HG02970 (cell line): ENCODE results near the gene GNAZ.
A peak's percentile ranks its signal among the peaks of the same experiment; 100 is the strongest.
"Not testable (repeated sequence)": the region's sequence is repeated elsewhere in the genome, so short reads cannot be mapped to it uniquely, and the experiment has no call there.

ENCODE experiments used
- ATAC-seq: cut with Tn5 transposase; IDR thresholded peaks from one replicate; pipeline ENCODE4 v1.9.1; 2021; ENCODE audit warnings: mild to moderate bottlenecking, moderate library complexity, moderate number of reproducible peaks; ENCODE audit not compliant: unreplicated experiment, low FRiP score

Gene GNAZ

DNA sequence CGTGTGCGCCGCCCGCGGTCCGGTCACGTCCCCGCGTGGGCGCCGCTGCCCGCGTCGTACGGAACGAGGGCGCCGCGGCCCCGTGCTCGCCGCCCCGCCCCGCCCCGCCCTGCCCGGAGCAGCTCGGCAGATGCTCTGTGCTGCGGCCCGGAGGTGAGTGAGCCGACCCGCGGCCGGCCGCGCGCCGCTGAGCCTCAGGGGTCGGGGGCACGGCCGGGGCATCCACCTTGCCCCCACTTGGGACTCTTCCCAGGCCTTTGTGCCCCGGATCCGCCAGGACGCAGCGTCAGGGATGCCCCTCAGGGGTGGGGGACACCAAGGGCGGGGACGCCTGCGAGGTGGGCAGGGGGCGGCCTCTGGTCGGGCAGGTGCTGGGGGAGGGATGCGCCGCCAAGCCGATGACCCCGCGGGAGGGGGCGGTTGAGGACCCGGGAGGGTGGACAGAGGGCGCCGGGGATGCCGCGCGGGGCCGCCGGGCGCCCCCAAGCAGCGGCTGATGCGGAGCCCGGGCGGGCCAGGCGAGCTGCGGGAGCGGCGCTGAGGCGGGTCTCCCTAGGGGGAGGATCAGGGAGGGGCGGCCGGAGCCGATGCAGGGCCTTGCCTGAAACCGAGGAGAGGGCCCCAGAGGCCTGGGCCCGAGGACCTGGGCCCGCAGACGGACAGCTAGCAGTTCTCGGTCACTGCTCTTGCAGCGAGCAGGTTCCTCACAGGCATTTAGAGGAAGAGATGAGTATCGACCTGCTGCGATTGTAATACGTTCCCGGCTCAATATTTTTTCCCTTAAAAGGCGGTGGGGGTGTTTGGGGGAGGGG lies at the start of gene GNAZ:
Gene GNAZ, plus strand, starts transcription at position 102 of the 812 bp plus-strand sequence. CDS start 25,177 bp downstream, outside the sequence.
- ATAC-seq: peak; percentile 10

DNA sequence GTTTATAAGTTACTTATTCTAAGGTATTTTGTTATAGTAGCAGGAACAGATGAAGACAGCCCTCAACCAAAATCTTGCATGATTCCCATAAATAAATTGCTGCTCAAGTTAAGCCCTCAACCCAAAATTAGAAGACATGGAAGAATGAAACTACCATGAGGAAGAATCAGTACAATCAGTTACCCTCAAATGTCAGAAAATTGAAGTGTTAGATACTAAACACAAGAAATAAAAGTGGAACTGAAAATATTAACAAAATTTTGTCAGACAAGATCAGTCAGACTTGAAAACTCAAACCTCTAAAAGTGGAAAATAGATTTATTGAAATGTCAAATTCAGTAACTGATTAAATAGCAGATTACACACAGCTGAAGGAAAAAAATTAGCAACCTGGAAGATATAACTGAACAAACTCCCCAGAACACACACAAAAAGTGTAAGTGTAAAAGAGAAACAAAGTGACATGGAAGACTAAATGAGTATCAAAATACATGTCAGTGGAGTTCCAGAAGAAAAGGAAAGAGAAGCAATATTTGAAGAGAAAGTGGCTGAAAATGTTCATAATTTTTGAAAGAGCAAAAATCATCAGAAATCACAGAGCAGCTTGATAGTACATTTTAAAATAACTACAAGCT lies 49.5 kb upstream of the GNAZ start:
- ATAC-seq: no peak

- ATAC-seq: not testable (repeated sequence)
These were observed 48.5 kb upstream of the GNAZ start for GRCh38 chr22:23021660-23022353.

DNA sequence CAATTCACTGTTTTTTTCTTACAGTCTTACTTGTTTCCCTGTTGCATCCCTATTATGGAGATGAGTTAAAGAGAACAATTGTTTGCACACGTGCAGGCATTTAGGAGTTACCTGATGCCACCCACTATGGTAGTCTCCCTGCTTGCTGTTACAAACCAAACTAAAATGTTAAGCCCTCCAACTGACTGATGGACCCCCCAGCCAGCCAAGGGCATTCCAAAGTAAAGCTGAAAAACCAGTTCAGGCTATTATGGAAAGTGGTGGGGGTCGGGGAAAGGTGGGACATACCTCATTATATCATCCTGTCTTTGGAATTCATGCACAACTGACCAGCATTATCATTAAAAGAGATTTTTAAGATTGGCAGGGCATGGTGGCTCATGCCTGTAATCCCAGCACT lies 47.0 kb upstream of the GNAZ start:
- ATAC-seq: no peak

- ATAC-seq: no peak
These were observed 43.5 kb upstream of the GNAZ start for GRCh38 chr22:23026777-23027176.

- ATAC-seq: not testable (repeated sequence)
These were observed 42.5 kb upstream of the GNAZ start for GRCh38 chr22:23027849-23028248.

- ATAC-seq: no peak
These were observed 40.6 kb upstream of the GNAZ start for GRCh38 chr22:23029521-23030228.

DNA sequence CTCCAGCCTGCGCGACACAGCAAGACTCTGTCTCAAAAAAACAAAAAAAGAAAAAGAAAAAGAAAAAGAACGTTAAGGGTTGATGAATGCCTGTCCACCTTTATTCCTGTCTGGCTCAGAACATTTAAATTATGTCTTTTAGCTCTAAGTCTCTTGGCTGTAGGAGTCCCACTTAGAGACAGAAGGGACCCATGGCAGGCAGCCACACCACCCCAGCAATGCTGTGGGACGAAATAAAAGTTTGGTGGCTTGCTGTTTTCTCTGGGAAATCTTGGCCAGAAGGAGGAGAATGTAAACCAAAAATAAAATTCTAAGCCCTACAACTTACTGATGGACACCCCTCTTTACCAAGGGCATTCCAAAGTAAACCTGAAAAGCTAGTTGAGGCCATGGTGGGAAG lies 38.9 kb upstream of the GNAZ start:
- no peak for ATAC-seq

- no peak for ATAC-seq
These were observed 38.5 kb upstream of the GNAZ start for GRCh38 chr22:23031786-23032185.

- ATAC-seq: no peak
These were observed 37.7 kb upstream of the GNAZ start for GRCh38 chr22:23032658-23033057.

- ATAC-seq: no peak
These were observed 37.0 kb upstream of the GNAZ start for GRCh38 chr22:23033116-23033905.

DNA sequence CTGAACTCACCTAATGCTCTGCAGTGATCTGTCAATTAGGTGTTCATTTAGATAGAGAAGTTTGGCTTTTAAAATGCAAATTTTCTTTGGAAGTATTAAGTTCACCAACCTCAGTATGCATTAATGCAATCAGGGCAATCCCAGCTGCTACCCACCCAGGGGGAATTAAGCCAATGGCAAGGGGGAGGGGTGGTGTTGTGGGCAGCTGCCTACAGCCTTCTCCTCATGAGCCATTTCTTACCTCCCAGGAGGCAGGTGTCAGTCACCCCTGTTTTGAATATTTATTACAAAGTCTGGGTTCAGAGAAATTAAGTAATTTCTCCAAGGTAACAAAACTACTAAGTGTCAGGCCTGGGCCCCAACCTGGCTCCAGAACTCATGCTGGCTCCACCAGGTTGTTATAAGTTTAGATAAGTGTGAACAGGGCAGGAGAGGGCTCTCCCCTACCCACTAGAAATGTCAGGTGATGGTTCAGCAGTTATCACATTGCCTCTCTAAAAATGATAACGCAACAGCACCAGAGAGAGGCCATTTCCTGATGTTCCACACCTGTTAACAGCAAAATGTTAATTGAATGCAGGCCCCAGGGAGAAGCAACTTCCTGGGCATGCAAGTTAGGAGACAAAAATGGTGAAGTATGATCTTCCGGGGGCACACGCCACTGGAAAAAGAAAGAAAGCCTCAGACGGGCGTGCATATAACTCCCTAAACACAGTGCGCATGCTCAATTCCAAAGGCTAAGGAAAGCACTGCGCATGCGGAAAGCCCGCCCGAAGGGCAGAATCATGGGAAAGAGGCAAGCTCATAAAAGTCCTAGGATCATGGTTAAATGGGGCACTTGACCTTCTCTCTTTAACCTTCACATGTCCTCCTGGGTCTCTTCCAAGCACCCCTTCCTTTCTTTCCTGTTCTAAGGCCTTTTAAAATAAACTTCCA lies 35.4 kb upstream of the GNAZ start:
- no peak for ATAC-seq

DNA sequence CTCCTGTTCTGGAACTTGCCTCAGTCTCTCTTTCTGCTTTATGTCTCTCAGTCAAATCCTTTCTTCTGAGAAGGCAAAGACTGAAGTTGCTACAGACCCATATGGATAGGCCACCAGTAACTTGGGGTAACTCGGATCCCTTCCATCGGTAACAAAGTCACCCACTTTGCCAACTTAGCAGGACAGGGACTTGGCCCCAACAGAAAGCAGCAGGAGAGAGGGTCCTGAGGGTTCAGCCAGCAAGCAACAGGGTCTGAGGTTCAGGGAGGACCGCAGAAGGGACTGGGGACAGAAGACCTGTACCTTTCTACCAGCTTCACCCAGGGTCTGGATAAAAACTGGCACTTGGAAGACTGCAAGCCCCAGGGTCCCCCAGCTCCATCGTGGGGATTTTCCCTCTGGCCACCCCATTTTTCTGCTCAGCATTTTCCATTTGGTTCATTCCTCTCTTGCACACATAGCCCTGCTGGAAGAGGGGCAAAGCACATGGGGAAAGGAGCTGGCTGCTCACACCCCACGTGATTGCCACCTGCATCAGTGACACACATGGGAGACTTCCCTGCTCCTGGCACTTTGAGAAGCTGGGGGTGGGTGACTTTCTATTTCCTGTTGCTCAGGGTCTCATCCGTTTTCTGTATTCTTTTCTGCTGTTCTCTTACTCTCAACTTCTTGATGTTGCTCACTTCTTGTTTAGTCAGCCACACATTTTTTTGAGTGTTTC lies 34.6 kb upstream of the GNAZ start:
- ATAC-seq: no peak

- no peak for ATAC-seq
These were observed 33.5 kb upstream of the GNAZ start for GRCh38 chr22:23036684-23037428.

DNA sequence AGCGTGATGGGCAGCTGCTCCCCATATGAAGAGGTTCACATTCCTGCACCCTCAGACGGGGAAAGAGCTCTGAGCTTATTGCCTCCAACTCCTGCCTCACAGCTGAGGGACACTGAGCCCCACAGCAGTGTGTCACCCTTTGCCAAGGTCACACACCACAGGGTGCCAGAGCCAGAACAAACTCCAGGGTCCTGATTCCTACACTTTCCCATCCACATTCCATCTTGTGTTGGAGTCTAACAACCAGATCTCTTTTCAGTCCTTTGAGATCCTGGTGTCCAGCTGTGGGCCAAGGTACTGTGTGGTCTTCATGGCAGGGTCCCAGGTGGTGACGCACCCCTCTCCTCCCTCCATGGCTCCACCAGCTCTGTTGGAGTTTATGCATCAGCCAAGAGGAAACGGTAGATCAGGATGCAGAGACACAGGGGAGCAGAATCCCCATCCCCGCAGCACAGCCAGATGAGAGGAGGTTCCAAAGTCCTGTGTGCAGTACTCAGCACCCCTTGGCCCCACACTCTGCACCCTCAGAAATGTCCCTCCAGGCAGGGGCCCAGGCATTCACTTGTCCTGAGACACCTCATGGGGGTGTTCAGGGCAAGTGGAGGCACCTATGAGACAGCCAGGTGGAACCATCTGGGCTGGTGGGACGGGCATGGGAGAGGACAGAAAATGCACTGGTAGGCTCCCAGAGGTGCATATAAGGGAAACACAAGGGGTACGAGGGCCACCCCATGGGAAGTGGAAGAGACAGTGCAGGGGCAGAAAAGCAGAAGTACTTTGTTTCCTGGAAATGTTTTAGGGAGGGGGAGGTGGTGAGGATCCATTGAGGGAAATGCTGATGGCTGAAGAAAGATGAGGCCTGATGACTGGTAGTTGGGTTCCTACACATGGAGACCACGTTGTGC lies 32.6 kb upstream of the GNAZ start:
- ATAC-seq: no peak

DNA sequence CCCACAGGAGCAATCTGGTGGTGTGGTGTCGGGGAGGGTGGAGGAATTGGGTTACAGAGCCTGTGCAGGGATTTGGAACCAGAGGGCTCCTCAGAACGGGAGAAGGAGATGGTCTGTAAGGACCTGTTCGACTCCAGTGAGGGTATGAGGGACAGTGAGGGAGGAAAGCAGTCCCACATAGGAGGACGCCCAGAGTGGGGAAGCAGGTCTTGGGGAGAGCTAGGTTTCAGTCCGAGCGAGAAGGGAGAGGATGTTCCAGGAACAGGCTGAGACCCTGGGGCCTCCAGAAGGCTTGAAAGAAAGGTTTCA lies 32.0 kb upstream of the GNAZ start:
- ATAC-seq: no peak

DNA sequence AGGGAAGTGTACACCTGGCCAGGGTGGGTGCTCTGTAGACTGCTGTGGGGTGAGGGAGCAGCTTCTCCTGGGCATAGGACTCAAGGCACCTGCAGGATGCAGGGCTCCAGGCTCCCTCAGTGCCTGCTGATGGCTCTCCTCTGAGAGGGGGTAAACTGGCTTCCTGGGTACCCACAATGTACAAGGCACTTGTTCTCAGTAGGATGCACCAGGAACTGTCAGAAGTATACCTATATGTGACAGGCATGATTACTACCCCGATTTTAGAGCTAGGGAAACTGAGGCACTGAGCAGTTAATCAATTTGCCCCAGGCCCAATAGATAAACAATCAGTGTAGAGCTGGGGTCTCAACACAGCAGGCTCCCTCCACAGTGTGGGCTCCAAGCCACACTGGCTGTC lies 31.4 kb upstream of the GNAZ start:
- ATAC-seq: no peak
